Endothelial cell of umbilical vein (primary cell): ENCODE data around the gene PITX2. TPM values are rescaled to one million over a fixed set of nuclear protein-coding genes. Genes with fewer than 3 reads are reported as not detected.
"Not testable (repeated sequence)": the region's sequence is repeated elsewhere in the genome, so short reads cannot be mapped to it uniquely, and the experiment has no call there.

Experiments
- BruUV-seq: library from RNA; stranded (reverse); fragments of 400-500 nt; replicated peaks from 2 replicates; lab custom pipeline; 2021; lab: Mats Ljungman, UMichigan
- CTCF ChIA-PET: fragments of 300-600, 350-600 bp; sonication (Branson Sonifier 250); formaldehyde crosslinking; loops from one replicate; lab custom pipeline; 2021; ENCODE audit warnings: antibody characterized with exemption, inconsistent platforms; lab: Charles Lee
- POLR2A ChIA-PET: fragments of 300-600, 350-600 bp; sonication (Branson Sonifier 250); formaldehyde crosslinking; loops from one replicate; lab custom pipeline; 2021; ENCODE audit warnings: antibody characterized with exemption, inconsistent platforms; lab: Charles Lee
- DNase-seq: peaks from one replicate; pipeline ENCODE4 v3.0.0-alpha.2; 2011; ENCODE audit warnings: low read depth, low spot score
- FAIRE-seq: peaks from 2 replicates; lab custom pipeline; 2011; peaks lifted over from hg19 to GRCh38; lab: Jason Lieb, UNC
- H2AFZ ChIP-seq: 2 replicates; pipeline ENCODE4 v1.6.0; 2012; ENCODE audit warnings: low read depth, low read length, control low read depth, inconsistent platforms
- H3K27ac ChIP-seq: 2 replicates; pipeline ENCODE4 v1.5.1; 2011; ENCODE audit warnings: low read depth, mild to moderate bottlenecking, control low read depth, low read length, moderate library complexity; ENCODE audit not compliant: insufficient read depth
- H3K27me3 ChIP-seq, 2 experiments: 2 replicates each; pipeline versions ENCODE4 v1.6.0 to v1.6.1; 2011; ENCODE audit warnings: low read length in 2 of 2, mixed read lengths in 1 of 2; ENCODE audit not compliant: control insufficient read depth in 2 of 2, insufficient read depth in 2 of 2
- H3K36me3 ChIP-seq, 2 experiments: 2 replicates in 1 of 2; 3 replicates in 1 of 2; pipeline ENCODE4 v1.5.1; 2011; ENCODE audit warnings: low read length in 2 of 2, mild to moderate bottlenecking in 1 of 2, moderate library complexity in 1 of 2; ENCODE audit not compliant: control insufficient read depth in 2 of 2, insufficient read depth in 2 of 2; ENCODE audit errors: extremely low read depth in 1 of 2
- H3K4me1 ChIP-seq: 3 replicates; pipeline ENCODE4 v1.5.1; 2011; ENCODE audit warnings: mild to moderate bottlenecking, low read length; ENCODE audit not compliant: control insufficient read depth, insufficient read depth; ENCODE audit errors: extremely low read depth
- H3K4me2 ChIP-seq: 2 replicates; pipeline ENCODE4 v1.6.1; 2011; ENCODE audit warnings: low read length, control low read depth, mixed read lengths; ENCODE audit not compliant: insufficient read depth
- H3K4me3 ChIP-seq, 3 experiments: fragments of 200-600 bp in 1 of 3; sonication (generic), shearing (Covaris generic) in 1 of 3; replicated peaks in 1 of 3; 2 replicates each; pipeline ENCODE4 v1.5.1; 2011 to 2016; ENCODE audit warnings: control low read depth in 3 of 3, low read length in 3 of 3, mild to moderate bottlenecking in 2 of 3, inconsistent platforms in 1 of 3, low read depth in 1 of 3, moderate library complexity in 1 of 3; ENCODE audit not compliant: insufficient read depth in 1 of 3
- H3K79me2 ChIP-seq: 2 replicates; pipeline ENCODE4 v1.6.0; 2012; ENCODE audit warnings: low read length, inconsistent platforms; ENCODE audit not compliant: control insufficient read depth, insufficient read depth
- H3K9ac ChIP-seq: replicated peaks from 2 replicates; pipeline ENCODE3; 2011; ENCODE audit warnings: low read length, control low read depth; ENCODE audit not compliant: insufficient read depth; ENCODE audit errors: extremely low read depth
- H3K9me1 ChIP-seq: replicated peaks from 3 replicates; pipeline ENCODE4 v1.6.0; 2011; ENCODE audit warnings: mild to moderate bottlenecking, low read length; ENCODE audit not compliant: control insufficient read depth, insufficient read depth; ENCODE audit errors: extremely low read depth
- H3K9me3 ChIP-seq: replicated peaks from 2 replicates; pipeline ENCODE4 v1.5.1; 2012; ENCODE audit warnings: low read length, inconsistent platforms; ENCODE audit not compliant: control insufficient read depth, insufficient read depth
- H4K20me1 ChIP-seq: replicated peaks from 2 replicates; pipeline ENCODE3; 2011; ENCODE audit warnings: mild to moderate bottlenecking, low read length; ENCODE audit not compliant: control insufficient read depth, insufficient read depth; ENCODE audit errors: extremely low read depth
- EZH2 ChIP-seq: IDR thresholded peaks from 2 replicates; pipeline ENCODE4 v1.6.1; 2012; ENCODE audit warnings: borderline replicate concordance, low read depth, mild to moderate bottlenecking, moderate library complexity, low read length, inconsistent platforms; ENCODE audit not compliant: severe bottlenecking
- dilution Hi-C: fragments of 300-500 bp; cut with MboI; formaldehyde crosslinking; loops from one replicate; pipeline ENCODE4 v1.15.0; 2019; ENCODE audit warnings: low sequenced_read_pairs; ENCODE audit not compliant: extremely low pct_ligation_motif_present
- intact Hi-C: fragments of 100-400 bp; cut with micrococcal nuclease; formaldehyde crosslinking; loops from one replicate; pipeline ENCODE4 v1.10.0; 2022
- polyA plus RNA-seq, 4 experiments: library from polyadenylated mRNA; depleted of rRNA in 3 of 4; stranded (reverse) in 3 of 4; unstranded in 1 of 4; fragments of >200 nt; gene quantifications; 2 replicates each; pipeline versions ENCODE4 v1.2.1 to v1.2.3, GENCODE V29; 2011 to 2012; ENCODE audit warnings: missing spikeins in 1 of 4
- total RNA-seq: library from RNA; stranded (reverse); gene quantifications from 2 replicates; pipeline ENCODE4 v1.2.3, GENCODE V29; 2021
- TF ChIP-seq, protein P1 (sequence below), 2 donors: IDR thresholded peaks; 1 replicate in 1 of 2; 2 replicates in 1 of 2; pipeline ENCODE4 v1.5.1; 2011; ENCODE audit warnings: low read length in 2 of 2, mild to moderate bottlenecking in 2 of 2, moderate library complexity in 2 of 2, control low read depth in 1 of 2, inconsistent platforms in 1 of 2, low read depth in 1 of 2; ENCODE audit not compliant: insufficient read depth in 1 of 2; ENCODE audit errors: extremely low read depth in 1 of 2

Gene PITX2
- total and polyA plus RNA-seq, 2 donors (not counting 3 experiments of a cell fraction or from before 2014, with no cell fraction given) = 0.04 to 0.31 TPM

- dilution Hi-C loops (no loop called here), intact Hi-C loops (loop anchor here (1.0 to 2.0 kb wide), 5 partner anchors 45 to 585 kb away; no protein-coding TSS in a partner anchor)
- DNase-seq (peak; percentile 64), FAIRE-seq (peak; percentile 93)
- Histone ChIP-seq H3K9ac (peak overlapping the region; percentile 47), H3K9me3 (no peaks in the 10 kb centered on the region), H3K4me3 (peak overlapping the region in 1 of 3 experiments; percentile 40), H4K20me1 (no peaks in the 10 kb centered on the region), H3K36me3 (no peaks in the 10 kb centered on the region), H3K27me3 (no peaks in the 10 kb centered on the region), H3K9me1 (no peaks in the 10 kb centered on the region), H3K79me2 (no peaks in the 10 kb centered on the region), H3K4me2 (peak overlapping the region; percentile 91), H3K27ac (no peak overlapping the region), H3K4me1 (no peaks in the 10 kb centered on the region), H2AFZ (peak overlapping the region; percentile 68)
- no TSS peak for BruUV-seq
- ChIA-PET POLR2A (no interaction called here), CTCF (interaction anchor here (0.8 to 2.7 kb wide), 35 partner anchors 9 to 1446 kb away, joined by 3 to 48 read pairs (median 6); no protein-coding TSS in a partner anchor)
- no peak for TF ChIP-seq EZH2
- TF ChIP-seq, protein P1, sequence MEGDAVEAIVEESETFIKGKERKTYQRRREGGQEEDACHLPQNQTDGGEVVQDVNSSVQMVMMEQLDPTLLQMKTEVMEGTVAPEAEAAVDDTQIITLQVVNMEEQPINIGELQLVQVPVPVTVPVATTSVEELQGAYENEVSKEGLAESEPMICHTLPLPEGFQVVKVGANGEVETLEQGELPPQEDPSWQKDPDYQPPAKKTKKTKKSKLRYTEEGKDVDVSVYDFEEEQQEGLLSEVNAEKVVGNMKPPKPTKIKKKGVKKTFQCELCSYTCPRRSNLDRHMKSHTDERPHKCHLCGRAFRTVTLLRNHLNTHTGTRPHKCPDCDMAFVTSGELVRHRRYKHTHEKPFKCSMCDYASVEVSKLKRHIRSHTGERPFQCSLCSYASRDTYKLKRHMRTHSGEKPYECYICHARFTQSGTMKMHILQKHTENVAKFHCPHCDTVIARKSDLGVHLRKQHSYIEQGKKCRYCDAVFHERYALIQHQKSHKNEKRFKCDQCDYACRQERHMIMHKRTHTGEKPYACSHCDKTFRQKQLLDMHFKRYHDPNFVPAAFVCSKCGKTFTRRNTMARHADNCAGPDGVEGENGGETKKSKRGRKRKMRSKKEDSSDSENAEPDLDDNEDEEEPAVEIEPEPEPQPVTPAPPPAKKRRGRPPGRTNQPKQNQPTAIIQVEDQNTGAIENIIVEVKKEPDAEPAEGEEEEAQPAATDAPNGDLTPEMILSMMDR (IDR thresholded peaks at IDR 0.05; ENCODE audit: extremely low read depth in 1 of 2, insufficient read depth in 1 of 2, low read depth in 1 of 2, low read length in 2 of 2) = peak; percentile 43 to 47
These were observed 36.6 kb downstream of the PITX2 start for GRCh38 chr4:110586131-110586850.

DNA sequence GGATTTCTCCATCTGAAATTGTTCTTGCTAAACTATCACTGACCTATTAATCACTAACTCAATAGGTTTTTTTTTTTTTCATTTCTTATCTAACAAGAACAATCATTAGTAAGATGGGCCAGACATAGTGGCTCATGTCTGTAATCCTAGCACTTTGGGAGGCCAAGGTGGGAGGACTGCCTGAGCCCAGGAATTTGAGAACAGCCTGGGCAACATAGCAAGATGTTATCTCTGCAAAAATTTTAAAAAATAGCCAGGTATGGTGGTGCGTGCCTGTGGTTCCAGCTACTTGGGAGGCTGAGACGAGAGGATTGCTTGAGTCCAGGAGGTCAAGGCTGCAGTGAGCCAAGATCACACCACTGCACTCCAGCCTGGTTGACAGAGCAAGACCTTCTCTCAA, 46.2 kb downstream of the PITX2 start:
- POLR2A ChIA-PET = interaction anchor here (0.7 kb wide), 1 partner anchor 1033 kb away, joined by 3 read pairs; no protein-coding TSS in a partner anchor
- H3K9me1 ChIP-seq, H3K9me3 ChIP-seq, H3K4me3 ChIP-seq, H3K9ac ChIP-seq, H3K27me3 ChIP-seq, H3K4me2 ChIP-seq, H3K27ac ChIP-seq, BruUV-seq, H3K4me1 ChIP-seq, H3K36me3 ChIP-seq, H3K79me2 ChIP-seq, H4K20me1 ChIP-seq, intact Hi-C loops, FAIRE-seq, dilution Hi-C loops, H2AFZ ChIP-seq, DNase-seq, CTCF ChIA-PET: not testable (repeated sequence)

Other genes starting within 250 kb of the PITX2 start
- not detected in 2 replicates for gene ENPEP, start 146.9 kb downstream of the PITX2 start, total RNA-seq
- not detected in 2 replicates for gene ENPEP, start 146.9 kb downstream of the PITX2 start, polyA plus RNA-seq